Activated T-cell treated with anti-CD3 and anti-CD28 coated beads, Interleukin-2, amount 50 U/mL, for 48 hours (primary cell): ENCODE results near the gene RNPS1.

ENCODE experiments used
- DNase-seq, 2 experiments: peaks; one replicate each; pipeline ENCODE4 v3.0.0-alpha.2; 2020

The RNPS1 gene

DNA sequence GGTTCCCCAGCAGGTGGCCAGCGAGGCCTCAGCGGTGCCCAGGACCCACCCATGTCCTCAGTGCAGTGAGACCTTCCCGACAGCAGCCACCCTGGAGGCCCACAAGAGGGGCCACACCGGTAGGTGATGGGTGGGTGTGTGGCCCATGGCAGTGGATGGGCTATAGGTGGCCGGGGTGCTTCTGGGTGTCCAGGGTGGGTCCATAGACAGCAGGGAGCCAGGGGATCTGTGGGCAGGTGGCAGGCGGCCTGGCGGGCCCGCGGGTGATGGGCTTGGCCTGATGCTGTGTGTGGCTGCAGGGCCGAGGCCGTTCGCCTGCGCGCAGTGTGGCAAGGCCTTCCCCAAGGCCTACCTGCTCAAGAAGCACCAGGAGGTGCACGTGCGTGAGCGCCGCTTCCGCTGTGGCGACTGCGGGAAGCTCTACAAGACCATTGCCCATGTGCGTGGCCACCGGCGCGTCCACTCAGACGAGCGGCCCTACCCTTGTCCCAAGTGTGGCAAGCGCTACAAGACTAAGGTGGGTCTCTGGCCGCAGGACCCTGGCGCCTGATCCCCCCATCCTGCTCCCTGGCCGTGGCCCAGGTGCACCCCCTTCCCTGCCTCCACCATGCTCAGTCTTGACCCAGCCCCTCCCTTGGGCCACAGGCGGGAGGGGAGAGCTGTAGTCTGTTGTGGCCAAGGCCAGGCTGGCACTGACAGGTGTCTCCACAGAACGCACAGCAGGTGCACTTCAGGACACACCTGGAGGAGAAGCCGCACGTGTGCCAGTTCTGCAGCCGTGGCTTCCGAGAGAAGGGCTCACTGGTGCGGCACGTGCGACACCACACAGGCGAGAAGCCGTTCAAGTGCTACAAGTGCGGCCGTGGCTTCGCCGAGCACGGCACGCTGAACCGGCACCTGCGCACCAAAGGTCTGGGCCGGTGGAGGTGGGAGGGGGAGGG is 33.8 kb downstream of the RNPS1 start:
- DNase-seq = no peak

DNA sequence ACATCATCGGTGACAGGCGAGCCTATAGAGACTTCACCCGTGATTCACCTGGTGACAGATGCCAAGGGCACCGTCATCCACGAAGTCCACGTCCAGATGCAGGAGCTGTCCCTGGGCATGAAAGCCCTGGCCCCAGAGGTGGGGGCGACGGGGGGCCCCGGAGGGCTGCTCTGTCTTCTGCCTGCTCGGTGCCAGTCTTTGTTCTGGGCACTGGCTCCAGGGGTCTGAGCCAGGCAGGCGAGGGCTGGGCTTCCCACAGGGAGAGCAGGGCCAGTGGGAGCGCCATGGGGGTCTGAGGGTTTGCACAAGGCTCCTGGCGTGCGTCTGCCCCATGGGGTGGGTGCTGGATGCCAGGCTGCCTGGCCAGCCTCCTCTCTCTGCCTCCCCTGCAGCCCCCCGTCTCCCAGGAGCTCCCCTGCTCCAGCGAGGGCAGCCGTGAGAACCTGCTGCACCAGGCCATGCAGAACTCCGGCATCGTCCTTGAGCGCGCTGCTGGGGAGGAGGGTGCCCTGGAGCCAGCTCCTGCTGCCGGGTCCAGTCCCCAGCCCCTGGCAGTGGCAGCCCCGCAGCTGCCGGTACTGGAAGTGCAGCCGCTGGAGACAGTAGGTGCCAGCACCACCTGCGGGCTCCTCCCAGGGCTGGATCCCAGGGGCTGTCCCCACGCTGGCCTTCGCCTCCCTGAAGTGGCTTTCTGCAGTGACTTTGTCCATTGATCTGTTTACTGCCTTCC is 34.7 kb downstream of the RNPS1 start:
- DNase-seq = no peak

DNA sequence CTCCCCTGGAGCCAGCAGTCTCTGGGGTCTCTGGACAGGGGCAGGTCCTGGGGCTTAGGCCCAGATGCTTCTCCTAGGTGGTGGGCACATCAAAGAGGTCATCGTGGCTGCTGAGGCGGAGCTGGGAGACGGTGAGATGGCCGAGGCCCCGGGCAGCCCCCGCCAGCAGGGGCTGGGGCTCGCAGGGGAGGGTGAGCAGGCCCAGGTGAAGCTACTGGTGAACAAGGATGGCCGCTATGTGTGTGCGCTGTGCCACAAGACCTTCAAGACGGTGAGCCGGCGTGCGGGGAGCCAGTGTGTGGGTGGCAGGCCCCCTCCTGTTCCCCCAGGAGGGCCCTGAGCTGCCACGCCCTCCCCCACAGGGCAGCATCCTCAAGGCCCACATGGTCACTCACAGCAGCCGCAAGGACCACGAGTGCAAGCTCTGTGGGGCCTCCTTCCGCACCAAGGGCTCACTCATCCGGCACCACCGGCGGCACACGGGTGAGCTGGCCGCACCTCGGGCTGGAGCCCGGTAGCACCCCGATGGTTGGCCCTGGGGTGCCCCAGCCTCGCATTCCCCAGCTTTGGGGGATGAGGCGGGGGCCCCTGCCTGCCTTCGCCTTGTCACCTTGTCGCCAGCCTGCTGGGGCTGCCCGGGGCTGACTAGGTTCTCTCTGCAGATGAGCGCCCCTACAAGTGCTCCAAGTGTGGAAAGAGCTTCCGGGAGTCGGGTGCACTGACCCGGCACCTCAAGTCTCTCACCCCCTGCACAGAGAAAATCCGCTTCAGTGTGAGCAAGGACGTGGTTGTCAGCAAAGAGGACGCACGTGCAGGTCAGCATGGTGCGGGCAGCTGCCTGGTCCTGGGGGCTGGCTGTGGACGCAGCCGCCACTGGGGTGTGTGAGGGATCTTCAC is 35.6 kb downstream of the RNPS1 start:
- DNase-seq = no peak

DNA sequence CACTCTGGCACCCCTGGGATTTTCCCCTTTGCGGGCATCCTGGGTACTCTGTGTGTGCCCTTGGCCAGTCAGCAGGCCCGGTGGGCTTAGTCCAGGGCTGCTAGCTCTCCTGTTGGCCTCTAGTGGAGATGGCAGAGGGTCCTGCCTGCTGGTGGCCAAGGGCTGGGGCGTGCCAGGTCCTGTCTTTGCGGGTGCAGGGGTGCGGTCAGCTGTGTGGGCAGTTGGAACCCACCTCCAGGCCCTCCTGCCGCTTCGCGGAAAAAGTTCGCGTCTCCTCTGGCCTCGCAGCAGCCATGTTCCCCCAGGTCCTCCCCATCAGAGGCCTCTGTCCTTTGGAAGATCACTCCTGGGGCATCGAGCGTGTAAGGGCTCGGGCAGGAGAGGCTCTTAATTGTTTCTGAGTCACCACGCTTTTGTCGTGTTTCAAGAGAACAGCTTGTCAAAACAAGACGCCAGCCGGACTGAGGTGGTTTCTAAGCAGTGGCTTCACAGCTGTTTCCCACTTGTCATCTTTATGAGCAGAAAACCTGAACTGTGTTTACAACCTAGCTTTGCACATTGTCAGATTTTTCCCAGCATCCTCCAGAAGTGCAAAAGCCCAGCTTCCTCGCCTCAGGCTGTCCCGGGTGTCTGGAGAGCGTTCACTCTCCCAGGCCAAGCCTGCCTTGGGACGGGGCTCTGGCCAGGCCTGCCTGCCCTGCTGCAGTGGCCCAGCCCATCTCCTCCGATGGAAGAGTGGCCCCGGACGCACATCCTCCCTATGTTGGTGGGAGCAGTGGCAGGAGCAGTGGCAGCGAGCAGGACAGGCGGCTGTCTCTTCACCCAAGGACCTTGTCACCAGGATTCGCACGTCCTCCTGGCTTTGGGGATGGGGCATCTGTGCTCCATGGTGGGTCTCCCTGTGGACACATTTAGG is 36.7 kb downstream of the RNPS1 start:
- DNase-seq = no peak

DNA sequence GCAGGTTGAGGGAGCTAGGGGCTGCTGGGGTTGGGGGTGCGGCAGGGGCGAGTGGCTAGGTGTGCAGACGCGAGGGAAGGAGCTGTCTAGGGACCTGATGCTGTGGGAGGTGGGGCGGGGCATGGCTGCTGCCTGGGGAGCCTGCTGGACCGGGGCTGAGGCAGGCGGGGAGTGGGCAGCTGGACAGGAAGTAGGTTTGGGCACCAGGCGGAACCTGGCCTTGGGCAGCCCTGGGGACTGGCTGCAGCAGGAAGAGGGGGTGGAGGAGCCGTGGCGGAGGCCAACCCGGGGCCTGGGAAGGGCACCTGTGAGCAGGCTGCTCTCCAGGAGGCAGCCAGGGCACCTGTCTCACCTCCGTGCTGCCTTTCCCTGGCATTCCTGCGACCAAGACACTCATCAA is 37.5 kb downstream of the RNPS1 start:
- DNase-seq = no peak

DNA sequence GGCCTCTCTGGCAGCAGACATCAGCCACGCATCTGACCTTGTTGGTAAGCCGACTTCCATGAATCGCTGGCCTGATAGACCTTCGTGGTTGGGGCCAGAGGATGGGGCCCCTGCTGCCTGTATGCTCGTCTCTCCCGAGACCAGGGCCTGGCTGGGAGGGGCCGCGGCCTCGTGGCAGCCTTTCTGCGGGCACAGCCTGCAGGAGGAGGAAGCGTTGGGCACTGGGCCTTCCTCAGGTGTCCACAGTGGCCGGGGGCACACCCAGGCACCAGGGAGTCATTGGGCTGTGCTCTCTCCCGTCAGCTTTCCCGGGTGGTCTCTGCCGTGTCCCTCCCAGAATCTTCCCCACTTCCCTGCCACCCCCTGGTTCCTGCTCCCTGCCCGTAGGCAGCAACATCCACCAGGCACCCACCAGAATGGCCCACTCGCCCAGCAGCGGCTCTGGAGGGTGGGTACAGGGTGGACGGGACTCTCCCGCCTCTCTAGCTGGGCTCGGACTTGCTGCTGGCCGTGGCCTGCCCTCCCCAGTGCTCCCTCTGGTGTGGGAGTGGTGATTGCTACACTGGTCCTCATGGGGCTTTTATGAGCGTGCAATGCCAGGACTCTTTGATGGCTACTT is 38.2 kb downstream of the RNPS1 start:
- no peak for DNase-seq

DNA sequence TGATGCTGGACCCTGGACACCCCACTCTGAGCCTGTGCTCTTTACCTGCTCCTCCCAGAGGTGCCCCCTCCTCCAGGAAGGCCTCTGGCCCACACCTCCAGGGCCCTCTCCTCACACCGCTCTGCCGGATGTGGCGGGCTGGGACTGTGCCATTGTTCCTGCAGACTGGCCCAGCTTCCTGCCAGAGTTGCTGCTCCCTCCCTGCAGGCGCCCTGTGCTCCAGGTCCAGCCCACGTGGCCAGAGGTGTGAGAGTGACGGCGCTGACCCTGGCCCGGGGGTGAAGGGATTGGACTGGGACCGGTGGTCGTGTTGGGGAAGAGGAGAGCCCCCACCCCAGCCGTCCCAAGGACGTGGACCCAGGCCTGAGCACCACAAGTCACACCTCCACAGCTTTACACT is 38.8 kb downstream of the RNPS1 start:
- no peak for DNase-seq

DNA sequence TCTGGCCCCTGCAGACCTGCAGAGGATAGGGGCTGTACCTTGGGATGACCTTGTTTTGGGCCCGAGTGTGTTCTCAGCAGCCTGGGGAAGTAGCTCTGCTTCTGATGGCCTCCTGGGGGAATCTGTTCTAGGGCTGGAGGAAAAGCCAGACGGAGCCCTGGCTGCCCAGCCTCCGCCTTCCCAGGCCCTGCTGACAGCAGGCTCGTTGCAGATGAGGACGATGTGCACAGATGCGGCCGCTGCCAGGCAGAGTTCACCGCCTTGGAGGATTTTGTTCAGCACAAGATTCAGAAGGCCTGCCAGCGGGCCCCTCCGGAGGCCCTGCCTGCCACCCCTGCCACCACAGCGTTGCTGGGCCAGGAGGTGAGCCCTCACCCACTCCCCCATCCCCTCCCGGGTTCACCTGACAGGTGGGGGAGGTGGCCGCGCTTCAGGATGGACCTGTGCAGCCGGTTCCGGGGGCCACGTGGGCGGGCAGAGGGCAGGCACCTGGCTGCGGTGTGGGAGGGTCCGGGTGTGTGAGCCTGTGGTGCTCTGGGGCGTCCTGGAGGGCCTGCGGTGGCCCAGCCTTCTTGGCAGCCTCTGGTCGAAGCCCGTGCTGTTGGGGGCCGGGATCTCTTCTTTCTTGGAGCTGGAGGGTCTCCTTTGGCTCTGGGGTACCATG is 39.6 kb downstream of the RNPS1 start:
- no peak for DNase-seq

DNA sequence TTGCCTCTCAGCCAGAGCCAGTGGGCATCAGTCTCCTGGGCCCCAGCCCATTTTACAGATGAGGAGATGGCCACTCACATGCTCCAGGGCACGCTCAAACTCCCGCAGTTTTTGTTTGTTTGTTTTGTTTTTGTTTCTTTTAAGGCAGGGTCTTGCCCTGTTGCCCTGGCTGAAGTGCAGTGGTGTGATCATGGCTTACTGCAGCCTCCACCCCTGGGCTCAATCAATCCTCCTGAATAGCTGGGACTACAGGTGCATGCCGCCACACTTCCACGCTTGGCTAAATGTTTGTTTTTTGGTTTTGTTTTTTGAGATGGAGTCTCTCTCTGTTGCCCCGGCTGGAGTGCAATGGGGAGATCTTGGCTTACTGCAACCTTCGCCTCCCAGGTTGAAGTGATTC is 41.0 kb downstream of the RNPS1 start:
- DNase-seq = no peak

DNA sequence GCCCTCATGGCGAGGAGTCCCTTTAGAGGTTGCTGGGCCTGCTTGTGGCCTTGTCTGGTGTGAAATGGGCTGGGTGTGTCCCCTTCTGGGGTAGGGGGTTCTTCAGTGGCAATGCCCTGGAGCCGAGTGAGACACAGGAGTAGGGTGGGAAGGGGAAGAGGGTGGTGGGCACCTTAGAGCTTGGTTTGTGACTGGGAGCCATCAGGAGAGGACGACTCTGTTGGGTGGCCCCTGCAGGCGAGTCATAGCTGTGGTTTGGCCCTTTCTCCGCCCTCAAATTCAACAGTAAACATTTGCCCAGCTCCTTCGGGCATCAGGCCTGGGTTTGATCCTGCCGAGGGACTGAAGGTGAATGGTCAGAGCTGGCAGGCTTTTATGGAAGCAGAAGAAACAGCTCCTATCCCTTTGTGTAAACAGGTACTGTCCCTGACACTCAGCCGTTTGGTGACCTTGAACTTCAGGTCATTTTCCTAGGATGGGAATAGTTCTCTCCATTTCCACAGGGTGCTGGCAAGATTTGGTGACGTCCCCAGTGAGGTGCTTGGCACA is 41.6 kb downstream of the RNPS1 start:
- no peak for DNase-seq

DNA sequence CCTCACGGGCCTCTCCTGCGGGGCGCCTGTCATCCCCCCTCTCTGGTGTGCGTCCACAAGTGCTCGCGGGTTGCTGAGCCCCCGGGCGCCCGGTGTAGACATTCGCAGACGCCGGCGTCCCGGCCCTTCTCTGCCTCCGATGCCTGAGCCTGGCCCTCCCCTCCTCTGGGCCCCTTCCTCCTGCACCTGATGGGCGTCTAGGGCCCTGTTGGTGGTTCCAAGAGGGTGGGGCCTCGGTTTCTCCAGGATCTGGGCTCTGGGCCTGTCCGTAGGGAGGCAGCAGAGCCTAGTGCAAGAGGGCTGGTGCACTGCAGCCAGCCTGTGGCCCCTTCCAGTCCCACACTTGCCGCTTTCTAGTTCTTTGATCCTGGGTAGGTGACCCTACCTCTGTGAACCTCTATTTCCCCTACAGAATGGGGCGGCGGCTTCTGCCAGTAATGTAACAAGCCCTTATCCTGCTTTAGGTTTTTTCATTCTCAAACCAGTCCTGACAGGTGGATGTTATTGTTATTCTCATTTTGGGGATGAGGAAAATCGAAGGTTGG is 43.9 kb downstream of the RNPS1 start:
- DNase-seq = peak; percentile 55 to 62

DNA sequence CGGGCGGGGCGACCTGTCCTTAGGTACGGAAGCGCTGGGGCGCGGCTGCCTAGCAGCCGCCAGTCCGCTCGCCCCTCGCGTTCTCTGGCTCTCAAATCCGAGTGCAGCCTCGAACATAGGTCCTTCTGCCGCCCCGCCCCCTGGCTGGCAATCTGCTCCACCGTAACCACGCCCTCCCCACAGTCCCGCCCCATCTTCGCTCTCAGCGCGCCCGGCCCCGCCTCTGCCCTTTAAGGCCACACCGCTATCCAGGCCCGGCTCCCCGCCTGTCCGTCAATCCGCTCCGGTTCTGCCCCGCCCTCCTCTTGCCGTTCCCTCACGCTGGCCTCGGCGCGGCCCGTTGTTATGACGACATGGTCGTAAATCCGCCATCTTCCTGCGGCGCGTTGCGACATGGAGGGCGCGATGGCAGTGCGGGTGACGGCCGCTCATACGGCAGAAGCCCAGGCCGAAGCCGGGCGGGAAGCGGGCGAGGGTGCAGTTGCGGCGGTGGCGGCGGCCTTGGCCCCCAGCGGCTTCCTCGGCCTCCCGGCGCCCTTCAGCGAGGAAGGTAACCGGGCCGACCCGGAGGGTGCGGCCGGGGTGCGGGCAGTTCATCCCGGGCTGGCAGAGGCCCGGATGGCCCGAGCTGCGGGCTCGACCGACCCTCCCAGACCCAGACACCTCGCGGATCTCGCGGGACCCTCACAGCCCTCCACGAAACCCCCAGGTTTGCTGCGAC is 44.5 kb downstream of the RNPS1 start, which contains the start of gene E4F1:
E4F1 (plus strand) TSS at position 371 of the 721 bp plus-strand sequence; CDS start at position 394, 23 bp downstream.
- DNase-seq = peak; percentile 100

DNA sequence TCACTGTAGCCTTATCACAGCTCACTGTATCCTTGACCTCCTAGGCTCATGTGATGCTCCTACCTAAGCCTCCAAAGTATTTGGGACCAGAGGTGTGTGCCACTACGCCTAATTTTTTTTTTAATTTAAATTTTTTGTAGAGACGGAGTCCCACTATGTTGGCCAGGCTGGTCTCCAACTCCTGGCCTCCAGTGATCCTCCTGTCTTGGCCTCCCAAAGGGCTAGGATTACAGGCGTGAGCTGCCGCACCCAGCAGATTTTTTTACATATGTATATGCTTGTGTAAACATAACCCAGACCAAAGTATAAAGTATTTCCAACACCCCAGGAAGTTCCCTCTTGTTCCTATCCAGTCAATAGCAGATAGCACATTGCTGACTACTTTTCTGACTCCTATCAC is 51.6 kb downstream of the RNPS1 start:
- no peak for DNase-seq

DNA sequence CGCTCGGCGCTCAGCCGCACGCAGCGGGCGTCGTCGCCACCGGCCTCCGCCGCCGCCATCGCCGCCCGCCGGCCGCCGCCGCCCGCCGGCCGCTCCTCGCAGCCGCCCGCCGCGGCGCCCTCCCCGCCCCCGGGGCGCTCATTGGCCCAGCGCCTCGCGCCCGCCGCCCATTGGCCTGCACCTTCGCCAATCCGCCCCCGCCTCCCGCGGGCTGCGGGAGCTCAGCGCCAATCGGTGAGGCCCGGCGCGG is 53.3 kb downstream of the RNPS1 start, which contains the start of gene PGP:
PGP (minus strand) TSS at position 122 of the 250 bp plus-strand sequence; CDS start at position 59, 63 bp downstream.
- DNase-seq = no peak

DNA sequence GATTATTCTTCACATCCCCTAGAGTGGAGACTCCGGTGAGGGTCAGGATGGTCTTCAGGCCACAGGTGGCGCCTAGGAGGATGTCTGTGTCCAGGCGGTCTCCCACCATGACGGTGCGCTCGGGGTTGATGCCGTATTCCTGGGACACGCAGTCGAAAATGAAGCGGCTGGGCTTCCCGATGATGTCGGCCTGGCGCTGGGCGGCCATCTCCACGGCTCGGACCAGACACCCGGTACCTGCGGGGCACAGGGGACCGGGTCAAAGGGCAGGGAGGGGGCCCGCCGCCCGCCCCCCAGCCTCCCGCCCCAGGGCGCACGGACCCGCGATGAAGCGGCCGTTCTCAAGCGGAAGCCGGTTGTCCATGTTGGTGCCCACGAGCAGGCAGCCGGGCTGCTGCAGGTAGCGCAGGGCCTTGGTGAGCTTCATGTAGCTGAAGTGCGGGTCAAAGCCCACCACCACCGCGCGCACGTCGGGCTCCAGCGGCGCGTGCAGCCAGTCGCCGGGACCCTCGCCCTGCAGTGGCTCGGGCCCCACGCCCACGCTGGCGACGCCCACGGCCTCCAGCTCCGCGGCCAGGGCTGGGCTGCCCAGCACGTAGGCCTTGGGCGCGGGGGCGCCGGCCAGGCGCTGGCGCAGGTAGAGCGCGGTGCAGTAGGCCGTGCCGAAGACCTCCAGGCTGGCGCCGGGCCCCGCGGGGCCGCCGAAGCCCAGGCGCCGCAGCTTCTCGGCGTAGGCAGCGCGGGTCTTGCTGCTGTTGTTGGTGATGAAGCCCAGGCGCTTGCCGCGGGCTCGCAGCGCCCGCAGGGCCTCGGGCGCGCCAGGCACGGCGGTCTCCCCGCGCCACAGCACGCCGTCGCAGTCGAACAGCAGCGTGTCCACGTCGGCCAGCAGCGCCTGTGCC is 53.9 kb downstream of the RNPS1 start:
- peak in 1 of 2 experiments; percentile 47 for DNase-seq

DNA sequence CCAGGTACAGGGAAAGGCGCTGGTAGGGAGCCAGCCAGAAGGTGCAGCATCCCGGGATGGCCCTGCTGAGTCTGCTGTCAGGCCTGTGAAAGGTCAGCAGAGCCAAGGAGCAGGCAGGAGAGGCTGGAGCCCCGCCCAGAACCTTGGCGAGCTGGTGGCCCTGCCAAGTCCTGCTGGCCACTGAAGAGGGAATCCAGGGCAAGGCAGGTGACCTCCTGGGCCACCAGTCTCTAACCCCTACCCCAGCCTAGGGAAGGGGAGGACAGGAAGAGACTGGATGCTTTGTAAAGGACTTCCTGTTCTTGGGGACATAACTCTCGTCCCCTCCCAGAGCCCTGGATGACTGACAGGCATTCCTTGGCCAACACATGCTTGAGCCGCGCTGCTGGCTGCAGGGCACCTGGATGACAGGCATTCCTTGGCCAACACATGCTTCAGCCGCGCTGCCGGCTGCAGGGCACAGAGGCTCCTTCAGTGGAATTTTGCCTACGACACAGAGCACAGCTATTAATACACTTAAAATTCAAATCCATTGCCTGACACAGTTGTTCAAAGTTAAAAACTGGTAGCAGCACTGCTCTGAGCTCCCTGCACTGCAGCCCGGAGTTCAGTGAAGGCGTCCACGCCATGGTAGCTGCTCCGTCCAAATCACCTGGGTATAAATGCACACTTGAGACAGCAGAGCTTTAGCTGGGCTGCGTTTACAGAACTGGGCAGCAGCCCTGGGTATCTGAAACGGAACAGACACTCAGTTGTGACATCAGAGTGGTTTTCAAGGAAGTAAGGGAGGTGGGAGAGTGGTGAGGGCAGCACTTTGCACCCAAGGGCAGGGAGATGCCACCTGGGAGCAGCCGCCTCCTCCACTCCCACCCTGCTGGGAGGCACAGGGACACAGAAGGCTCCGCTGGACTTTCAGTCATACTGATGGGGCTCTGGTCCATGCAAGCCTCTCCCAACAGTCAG is 55.3 kb downstream of the RNPS1 start:
- no peak for DNase-seq

DNA sequence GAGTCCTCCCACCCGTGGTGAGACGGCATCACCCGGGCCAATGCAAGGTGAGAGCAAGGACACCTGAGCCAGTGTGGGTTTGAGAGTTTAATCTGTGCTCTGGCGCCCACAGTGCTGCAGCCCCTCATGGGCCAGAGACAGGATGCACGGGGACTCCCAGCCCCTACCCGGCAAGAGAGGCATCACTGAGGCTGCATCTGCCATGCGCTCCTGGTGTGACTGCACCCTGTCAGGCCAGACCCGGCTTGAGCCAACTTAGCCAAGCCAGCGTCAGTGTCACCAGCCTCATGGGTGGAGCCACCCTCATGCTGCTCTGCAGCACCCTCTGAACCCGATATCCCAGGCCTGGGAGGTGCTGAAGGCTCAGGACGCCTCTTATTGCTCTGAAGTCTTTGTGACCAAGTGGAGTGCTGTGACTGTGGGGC is 56.0 kb downstream of the RNPS1 start:
- DNase-seq = no peak
